HEK293 (cell line): ENCODE data around the gene LCE2D.

Source experiments
- CTCF ChIA-PET: fragments of 350-600 bp; formaldehyde crosslinking; extraction: SDS; loops from one replicate; lab custom pipeline; 2021; ENCODE audit warnings: antibody characterized with exemption; lab: Yijun Ruan, JAX
- POLR2A ChIA-PET: fragments of 300-600 bp; formaldehyde crosslinking; extraction: SDS; loops from one replicate; lab custom pipeline; 2020; ENCODE audit warnings: antibody characterized with exemption, inconsistent platforms; lab: Yijun Ruan, JAX
- H3K27ac ChIP-seq: fragments of 200-500 bp; sonication (Bioruptor generic); 2 replicates; pipeline ENCODE4 v1.5.1; 2014; ENCODE audit warnings: low read depth, low read length, control low read depth, inconsistent platforms; ENCODE audit errors: extremely low read depth
- H3K36me3 ChIP-seq, 2 experiments: fragments of 200-500 bp in 1 of 2; sonication (Bioruptor generic) in 1 of 2; 1 replicate in 1 of 2; 2 replicates in 1 of 2; pipeline ENCODE4 v1.5.1; 2014 to 2017; ENCODE audit warnings: inconsistent platforms in 2 of 2, low read length in 2 of 2; ENCODE audit not compliant: control insufficient read depth in 2 of 2, insufficient read depth in 1 of 2
- H3K4me1 ChIP-seq: fragments of 200-500 bp; sonication (Bioruptor generic); 2 replicates; pipeline ENCODE4 v1.5.1; 2014; ENCODE audit warnings: mild to moderate bottlenecking, low read length, inconsistent platforms; ENCODE audit not compliant: control insufficient read depth, insufficient read depth
- H3K4me3 ChIP-seq: 2 replicates; pipeline ENCODE4 v1.5.1; 2011; ENCODE audit warnings: low read depth, mild to moderate bottlenecking, control low read depth, low read length, moderate library complexity
- H3K9me3 ChIP-seq: fragments of 200-500 bp; sonication (Bioruptor generic); 2 replicates; pipeline ENCODE4 v1.5.1; 2014; ENCODE audit warnings: low read depth, low read length, inconsistent platforms; ENCODE audit not compliant: control insufficient read depth, insufficient read depth
- GLIS1 ChIP-seq: fragments of 450-650 bp; formaldehyde crosslinking; IDR thresholded peaks from 2 replicates; pipeline ENCODE4 v1.5.1; 2016; ENCODE audit warnings: missing biosample characterization, missing genetic modification characterization
- KLF9 ChIP-seq: fragments of 450-650 bp; formaldehyde crosslinking; IDR thresholded peaks from 2 replicates; pipeline ENCODE4 v1.5.1; 2016; ENCODE audit warnings: missing biosample characterization, missing genetic modification characterization, low read depth
- OSR2 ChIP-seq: fragments of 450-650 bp; formaldehyde crosslinking; IDR thresholded peaks from 2 replicates; pipeline ENCODE4 v1.5.1; 2016; ENCODE audit warnings: missing biosample characterization, missing genetic modification characterization
- OVOL3 ChIP-seq: fragments of 450-650 bp; formaldehyde crosslinking; IDR thresholded peaks from 2 replicates; pipeline ENCODE4 v1.5.1; 2016; ENCODE audit warnings: missing biosample characterization, missing genetic modification characterization
- PRDM1 ChIP-seq: fragments of 450-650 bp; formaldehyde crosslinking; IDR thresholded peaks from 2 replicates; pipeline ENCODE4; 2016; ENCODE audit warnings: missing biosample characterization, missing genetic modification characterization
- WT1 ChIP-seq: fragments of 450-650 bp; formaldehyde crosslinking; IDR thresholded peaks from 2 replicates; pipeline ENCODE4 v1.5.1; 2016; ENCODE audit warnings: missing biosample characterization, missing genetic modification characterization
- YY2 ChIP-seq: fragments of 450-650 bp; formaldehyde crosslinking; IDR thresholded peaks from 2 replicates; pipeline ENCODE4 v1.5.1; 2016; ENCODE audit warnings: missing biosample characterization, missing genetic modification characterization
- ZBTB48 ChIP-seq: fragments of 450-650 bp; formaldehyde crosslinking; IDR thresholded peaks from 2 replicates; pipeline ENCODE4 v1.5.1; 2016; ENCODE audit warnings: missing biosample characterization, missing genetic modification characterization
- ZFHX2 ChIP-seq: fragments of 450-650 bp; formaldehyde crosslinking; conservative IDR thresholded peaks from 2 replicates; pipeline ENCODE4 v1.5.1; 2016; ENCODE audit warnings: missing biosample characterization, missing genetic modification characterization
- ZFP69B ChIP-seq: fragments of 450-650 bp; formaldehyde crosslinking; IDR thresholded peaks from 2 replicates; pipeline ENCODE4 v1.5.1; 2016; ENCODE audit warnings: missing biosample characterization, missing genetic modification characterization
- ZNF140 ChIP-seq: fragments of 450-650 bp; formaldehyde crosslinking; IDR thresholded peaks from 2 replicates; pipeline ENCODE4 v1.5.1; 2016; ENCODE audit warnings: missing biosample characterization, missing genetic modification characterization
- ZNF155 ChIP-seq: fragments of 450-650 bp; formaldehyde crosslinking; IDR thresholded peaks from 2 replicates; pipeline ENCODE4 v1.5.1; 2016; ENCODE audit warnings: missing biosample characterization, missing genetic modification characterization
- ZNF157 ChIP-seq: fragments of 450-650 bp; formaldehyde crosslinking; IDR thresholded peaks from 2 replicates; pipeline ENCODE4 v1.5.1; 2016; ENCODE audit warnings: missing biosample characterization, missing genetic modification characterization
- ZNF16 ChIP-seq: fragments of 450-650 bp; formaldehyde crosslinking; IDR thresholded peaks from 2 replicates; pipeline ENCODE4 v1.5.1; 2016; ENCODE audit warnings: low read depth, missing biosample characterization, missing genetic modification characterization
- ZNF211 ChIP-seq: fragments of 450-650 bp; formaldehyde crosslinking; IDR thresholded peaks from 2 replicates; pipeline ENCODE4 v1.5.1; 2016; ENCODE audit warnings: low read depth, missing biosample characterization, missing genetic modification characterization
- ZNF248 ChIP-seq: fragments of 450-650 bp; formaldehyde crosslinking; IDR thresholded peaks from 2 replicates; pipeline ENCODE4 v1.5.1; 2017; ENCODE audit warnings: missing biosample characterization, missing genetic modification characterization
- ZNF302 ChIP-seq: fragments of 450-650 bp; formaldehyde crosslinking; IDR thresholded peaks from 2 replicates; pipeline ENCODE4 v1.5.1; 2016; ENCODE audit warnings: missing biosample characterization, missing genetic modification characterization, low read depth
- ZNF324 ChIP-seq: fragments of 450-650 bp; formaldehyde crosslinking; IDR thresholded peaks from 2 replicates; pipeline ENCODE4 v1.5.1; 2016; ENCODE audit warnings: missing biosample characterization, missing genetic modification characterization
- ZNF416 ChIP-seq: fragments of 450-650 bp; formaldehyde crosslinking; IDR thresholded peaks from 2 replicates; pipeline ENCODE4 v1.5.1; 2016; ENCODE audit warnings: missing biosample characterization, missing genetic modification characterization
- ZNF426 ChIP-seq: fragments of 450-650 bp; formaldehyde crosslinking; IDR thresholded peaks from 2 replicates; pipeline ENCODE4 v1.5.1; 2017; ENCODE audit warnings: missing biosample characterization, missing genetic modification characterization, mild to moderate bottlenecking, inconsistent platforms, moderate library complexity
- ZNF530 ChIP-seq: fragments of 450-650 bp; formaldehyde crosslinking; IDR thresholded peaks from 2 replicates; pipeline ENCODE4 v1.5.1; 2016; ENCODE audit warnings: low read depth, missing biosample characterization, missing genetic modification characterization
- ZNF555 ChIP-seq: fragments of 450-650 bp; formaldehyde crosslinking; conservative IDR thresholded peaks from 2 replicates; pipeline ENCODE4 v1.5.1; 2017; ENCODE audit warnings: missing biosample characterization, mild to moderate bottlenecking, missing genetic modification characterization, inconsistent platforms
- ZNF658 ChIP-seq: fragments of 450-650 bp; formaldehyde crosslinking; IDR thresholded peaks from 2 replicates; pipeline ENCODE4; 2016; ENCODE audit warnings: missing biosample characterization, missing genetic modification characterization
- ZSCAN16 ChIP-seq: fragments of 450-650 bp; formaldehyde crosslinking; IDR thresholded peaks from 2 replicates; pipeline ENCODE4 v1.5.1; 2016; ENCODE audit warnings: missing biosample characterization, missing genetic modification characterization
- ZSCAN30 ChIP-seq: fragments of 450-650 bp; IDR thresholded peaks from 2 replicates; pipeline ENCODE4 v1.5.1; 2018; ENCODE audit warnings: missing biosample characterization, mild to moderate bottlenecking, missing genetic modification characterization, moderate library complexity
- TF ChIP-seq, protein P1 (sequence below): fragments of 450-650 bp; formaldehyde crosslinking; IDR thresholded peaks from 2 replicates; pipeline ENCODE4 v1.5.1; 2016; ENCODE audit warnings: missing biosample characterization, missing genetic modification characterization
- TF ChIP-seq, protein P2 (sequence below): fragments of 450-650 bp; formaldehyde crosslinking; optimal IDR thresholded peaks from 2 replicates; pipeline ENCODE3; 2016; ENCODE audit warnings: missing biosample characterization, mild to moderate bottlenecking, missing genetic modification characterization
- TF ChIP-seq, protein P3 (sequence below): fragments of 450-650 bp; formaldehyde crosslinking; conservative IDR thresholded peaks from 2 replicates; pipeline ENCODE4 v1.5.1; 2016; ENCODE audit warnings: low read depth, missing biosample characterization, missing genetic modification characterization
- TF ChIP-seq, protein P4 (sequence below): IDR thresholded peaks from 2 replicates; pipeline ENCODE4 v1.6.1; 2011; ENCODE audit warnings: mild to moderate bottlenecking, low read depth, low read length, borderline replicate concordance
- TF ChIP-seq, protein P5 (sequence below): sonication (generic); formaldehyde crosslinking; IDR thresholded peaks from 2 replicates; pipeline ENCODE4 v1.8.1; 2022; ENCODE audit warnings: mild to moderate bottlenecking, moderate library complexity, missing genetic modification reagents

The LCE2D gene

DNA sequence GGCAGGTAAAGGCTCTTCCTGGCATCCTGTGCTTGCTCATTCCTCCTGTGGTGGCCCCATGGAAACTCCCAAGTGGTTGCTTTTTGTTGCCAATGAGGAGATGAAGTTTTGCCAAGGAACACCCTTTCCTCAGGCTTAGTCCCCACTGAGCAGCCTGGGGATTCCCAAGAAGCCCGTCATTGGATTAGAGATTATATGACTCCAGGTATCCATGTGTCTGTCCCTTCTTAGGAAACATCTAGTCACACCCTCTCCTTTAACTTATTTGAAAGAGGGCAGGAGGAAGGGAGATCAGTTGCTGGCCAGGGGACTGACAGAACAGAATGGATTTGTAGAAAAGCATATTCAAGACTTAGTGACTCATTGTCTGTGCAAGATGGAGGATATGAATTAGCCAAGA lies 36.4 kb upstream of the LCE2D start:
- H3K4me1 ChIP-seq, result no peaks in the 10 kb centered on the region
- CTCF ChIA-PET, result interaction anchor here (0.9 kb wide), 1 partner anchor 27 kb away, joined by 6 read pairs; no protein-coding TSS in a partner anchor
- H3K27ac ChIP-seq, result no peak overlapping the region
- H3K4me3 ChIP-seq, result no peak overlapping the region
- TF ChIP-seq ZNF155 (tag by site-specific recombination) (no peak), ZNF658 (tag by site-specific recombination) (no peak), ZNF530 (tag by site-specific recombination) (no peak), YY2 (no peak), ZNF157 (tag by site-specific recombination) (no peak), PRDM1 (tag by site-specific recombination) (no peak), ZNF324 (no peak), ZSCAN16 (no peak), ZNF426 (tag by site-specific recombination) (no peak), ZFP69B (no peak), GLIS1 (tag by site-specific recombination) (no peak), KLF9 (no peak)
- TF ChIP-seq, protein P1, sequence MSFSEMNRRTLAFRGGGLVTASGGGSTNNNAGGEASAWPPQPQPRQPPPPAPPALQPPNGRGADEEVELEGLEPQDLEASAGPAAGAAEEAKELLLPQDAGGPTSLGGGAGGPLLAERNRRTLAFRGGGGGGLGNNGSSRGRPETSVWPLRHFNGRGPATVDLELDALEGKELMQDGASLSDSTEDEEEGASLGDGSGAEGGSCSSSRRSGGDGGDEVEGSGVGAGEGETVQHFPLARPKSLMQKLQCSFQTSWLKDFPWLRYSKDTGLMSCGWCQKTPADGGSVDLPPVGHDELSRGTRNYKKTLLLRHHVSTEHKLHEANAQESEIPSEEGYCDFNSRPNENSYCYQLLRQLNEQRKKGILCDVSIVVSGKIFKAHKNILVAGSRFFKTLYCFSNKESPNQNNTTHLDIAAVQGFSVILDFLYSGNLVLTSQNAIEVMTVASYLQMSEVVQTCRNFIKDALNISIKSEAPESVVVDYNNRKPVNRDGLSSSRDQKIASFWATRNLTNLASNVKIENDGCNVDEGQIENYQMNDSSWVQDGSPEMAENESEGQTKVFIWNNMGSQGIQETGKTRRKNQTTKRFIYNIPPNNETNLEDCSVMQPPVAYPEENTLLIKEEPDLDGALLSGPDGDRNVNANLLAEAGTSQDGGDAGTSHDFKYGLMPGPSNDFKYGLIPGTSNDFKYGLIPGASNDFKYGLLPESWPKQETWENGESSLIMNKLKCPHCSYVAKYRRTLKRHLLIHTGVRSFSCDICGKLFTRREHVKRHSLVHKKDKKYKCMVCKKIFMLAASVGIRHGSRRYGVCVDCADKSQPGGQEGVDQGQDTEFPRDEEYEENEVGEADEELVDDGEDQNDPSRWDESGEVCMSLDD (tag by site-specific recombination), result no peak
- TF ChIP-seq, protein P2, sequence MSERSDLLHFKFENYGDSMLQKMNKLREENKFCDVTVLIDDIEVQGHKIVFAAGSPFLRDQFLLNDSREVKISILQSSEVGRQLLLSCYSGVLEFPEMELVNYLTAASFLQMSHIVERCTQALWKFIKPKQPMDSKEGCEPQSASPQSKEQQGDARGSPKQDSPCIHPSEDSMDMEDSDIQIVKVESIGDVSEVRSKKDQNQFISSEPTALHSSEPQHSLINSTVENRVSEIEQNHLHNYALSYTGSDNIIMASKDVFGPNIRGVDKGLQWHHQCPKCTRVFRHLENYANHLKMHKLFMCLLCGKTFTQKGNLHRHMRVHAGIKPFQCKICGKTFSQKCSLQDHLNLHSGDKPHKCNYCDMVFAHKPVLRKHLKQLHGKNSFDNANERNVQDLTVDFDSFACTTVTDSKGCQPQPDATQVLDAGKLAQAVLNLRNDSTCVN (tag by site-specific recombination), result no peak
- no peaks in the 10 kb centered on the region for H3K36me3 ChIP-seq
- H3K9me3 ChIP-seq, result no peaks in the 10 kb centered on the region
- POLR2A ChIA-PET, result no interaction called here

DNA sequence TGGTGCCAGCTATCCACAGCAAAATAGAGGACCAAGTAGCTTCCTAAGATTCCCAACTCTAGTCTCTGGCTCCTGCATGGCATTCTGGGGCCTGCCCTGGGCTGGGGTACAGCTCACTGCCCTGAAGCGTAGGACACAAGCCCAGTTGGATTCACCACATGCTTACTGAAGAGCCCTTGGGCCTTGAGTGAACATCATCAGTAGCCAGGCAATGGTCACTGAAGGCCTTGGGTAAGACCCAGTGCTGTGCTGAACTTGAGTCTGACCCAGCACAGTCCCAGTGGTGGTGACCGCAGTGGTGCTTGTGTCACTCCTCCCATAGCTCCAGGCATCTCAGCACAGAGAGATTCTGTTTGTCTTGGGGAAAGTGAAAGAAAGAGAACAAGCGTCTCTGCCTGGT lies 32.6 kb upstream of the LCE2D start:
- TF ChIP-seq, protein P3, sequence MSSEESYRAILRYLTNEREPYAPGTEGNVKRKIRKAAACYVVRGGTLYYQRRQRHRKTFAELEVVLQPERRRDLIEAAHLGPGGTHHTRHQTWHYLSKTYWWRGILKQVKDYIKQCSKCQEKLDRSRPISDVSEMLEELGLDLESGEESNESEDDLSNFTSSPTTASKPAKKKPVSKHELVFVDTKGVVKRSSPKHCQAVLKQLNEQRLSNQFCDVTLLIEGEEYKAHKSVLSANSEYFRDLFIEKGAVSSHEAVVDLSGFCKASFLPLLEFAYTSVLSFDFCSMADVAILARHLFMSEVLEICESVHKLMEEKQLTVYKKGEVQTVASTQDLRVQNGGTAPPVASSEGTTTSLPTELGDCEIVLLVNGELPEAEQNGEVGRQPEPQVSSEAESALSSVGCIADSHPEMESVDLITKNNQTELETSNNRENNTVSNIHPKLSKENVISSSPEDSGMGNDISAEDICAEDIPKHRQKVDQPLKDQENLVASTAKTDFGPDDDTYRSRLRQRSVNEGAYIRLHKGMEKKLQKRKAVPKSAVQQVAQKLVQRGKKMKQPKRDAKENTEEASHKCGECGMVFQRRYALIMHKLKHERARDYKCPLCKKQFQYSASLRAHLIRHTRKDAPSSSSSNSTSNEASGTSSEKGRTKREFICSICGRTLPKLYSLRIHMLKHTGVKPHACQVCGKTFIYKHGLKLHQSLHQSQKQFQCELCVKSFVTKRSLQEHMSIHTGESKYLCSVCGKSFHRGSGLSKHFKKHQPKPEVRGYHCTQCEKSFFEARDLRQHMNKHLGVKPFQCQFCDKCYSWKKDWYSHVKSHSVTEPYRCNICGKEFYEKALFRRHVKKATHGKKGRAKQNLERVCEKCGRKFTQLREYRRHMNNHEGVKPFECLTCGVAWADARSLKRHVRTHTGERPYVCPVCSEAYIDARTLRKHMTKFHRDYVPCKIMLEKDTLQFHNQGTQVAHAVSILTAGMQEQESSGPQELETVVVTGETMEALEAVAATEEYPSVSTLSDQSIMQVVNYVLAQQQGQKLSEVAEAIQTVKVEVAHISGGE (tag by site-specific recombination), result no peak
- TF ChIP-seq, protein P4, sequence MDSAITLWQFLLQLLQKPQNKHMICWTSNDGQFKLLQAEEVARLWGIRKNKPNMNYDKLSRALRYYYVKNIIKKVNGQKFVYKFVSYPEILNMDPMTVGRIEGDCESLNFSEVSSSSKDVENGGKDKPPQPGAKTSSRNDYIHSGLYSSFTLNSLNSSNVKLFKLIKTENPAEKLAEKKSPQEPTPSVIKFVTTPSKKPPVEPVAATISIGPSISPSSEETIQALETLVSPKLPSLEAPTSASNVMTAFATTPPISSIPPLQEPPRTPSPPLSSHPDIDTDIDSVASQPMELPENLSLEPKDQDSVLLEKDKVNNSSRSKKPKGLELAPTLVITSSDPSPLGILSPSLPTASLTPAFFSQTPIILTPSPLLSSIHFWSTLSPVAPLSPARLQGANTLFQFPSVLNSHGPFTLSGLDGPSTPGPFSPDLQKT, result no peak
- TF ChIP-seq ZSCAN30 (tag by site-specific recombination) (no peak), ZNF140 (no peak), OSR2 (tag by site-specific recombination) (no peak), ZFHX2 (tag by site-specific recombination) (no peak), ZBTB48 (no peak), ZNF416 (tag by site-specific recombination) (no peak), ZNF302 (no peak), ZNF248 (tag by site-specific recombination) (no peak), ZNF555 (tag by site-specific recombination) (no peak), ZNF16 (tag by site-specific recombination) (no peak), WT1 (no peak), OVOL3 (tag by site-specific recombination) (no peak), ZNF211 (tag by site-specific recombination) (no peak)
- TF ChIP-seq, protein P5, sequence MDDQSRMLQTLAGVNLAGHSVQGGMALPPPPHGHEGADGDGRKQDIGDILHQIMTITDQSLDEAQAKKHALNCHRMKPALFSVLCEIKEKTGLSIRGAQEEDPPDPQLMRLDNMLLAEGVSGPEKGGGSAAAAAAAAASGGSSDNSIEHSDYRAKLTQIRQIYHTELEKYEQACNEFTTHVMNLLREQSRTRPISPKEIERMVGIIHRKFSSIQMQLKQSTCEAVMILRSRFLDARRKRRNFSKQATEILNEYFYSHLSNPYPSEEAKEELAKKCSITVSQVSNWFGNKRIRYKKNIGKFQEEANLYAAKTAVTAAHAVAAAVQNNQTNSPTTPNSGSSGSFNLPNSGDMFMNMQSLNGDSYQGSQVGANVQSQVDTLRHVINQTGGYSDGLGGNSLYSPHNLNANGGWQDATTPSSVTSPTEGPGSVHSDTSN (CRISPR knock-in tag), result no peak
- TF ChIP-seq, all 188 proteins: peak for 0
- Histone ChIP-seq H3K4me3 (no peak overlapping the region), H3K4me1 (no peaks in the 10 kb centered on the region), H3K36me3 (no peaks in the 10 kb centered on the region), H3K9me3 (no peaks in the 10 kb centered on the region), H3K27ac (no peak overlapping the region)
- ChIA-PET POLR2A (no interaction called here), CTCF (no interaction called here)
